ENCODE results near the gene NQO1. TPM values are rescaled to one million over a fixed set of nuclear protein-coding genes. Genes with fewer than 3 reads are reported as not detected.
"Not testable (repeated sequence)": the region's sequence is repeated elsewhere in the genome, so short reads cannot be mapped to it uniquely, and the experiment has no call there.

The NQO1 gene
- total RNA-seq, 1 donor from 2014 or later = 36.6 TPM

DNA sequence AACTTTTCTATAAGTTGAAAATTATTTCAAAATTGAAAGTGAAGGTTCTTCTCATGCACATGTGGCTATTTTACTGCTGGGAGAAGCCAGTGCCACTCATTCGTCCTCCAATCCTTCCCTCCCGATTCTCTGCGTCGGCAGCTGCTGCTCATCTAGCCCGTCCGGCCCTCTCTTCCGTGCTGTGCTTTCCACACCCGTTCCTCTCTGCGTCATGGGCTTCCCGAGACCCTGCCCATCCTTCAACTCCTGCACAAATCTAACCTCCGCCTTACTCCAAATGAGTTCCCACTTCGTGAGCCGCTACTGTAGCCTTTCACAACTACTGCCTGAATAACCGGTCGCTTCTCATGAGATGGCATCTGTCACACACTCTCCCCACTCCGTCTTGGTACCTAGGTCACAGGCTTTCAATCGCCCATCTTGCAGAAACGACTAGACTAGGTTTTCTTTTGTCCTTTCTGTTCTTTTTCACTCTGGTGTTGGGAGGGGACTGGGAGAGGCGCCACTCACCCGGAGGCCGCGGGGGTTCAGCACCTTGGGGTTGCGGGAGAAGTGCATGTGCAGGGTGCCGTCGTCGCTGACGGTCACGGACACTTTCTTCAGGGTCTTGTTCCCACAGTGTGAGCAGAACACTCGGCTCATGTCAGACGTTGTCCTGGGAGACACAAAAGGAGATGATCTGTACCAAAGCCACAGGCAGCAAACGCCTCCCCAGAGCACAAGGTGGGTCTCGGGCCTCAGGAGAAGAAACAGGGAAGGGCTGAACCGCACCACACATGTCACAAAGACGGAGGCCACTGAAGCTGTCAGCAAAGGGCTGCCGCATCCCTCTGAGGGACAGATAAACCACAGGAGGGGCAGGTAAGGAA, 18.2 kb upstream of the NQO1 start:
- intact Hi-C loops (cut with micrococcal nuclease) = no loop called here

DNA sequence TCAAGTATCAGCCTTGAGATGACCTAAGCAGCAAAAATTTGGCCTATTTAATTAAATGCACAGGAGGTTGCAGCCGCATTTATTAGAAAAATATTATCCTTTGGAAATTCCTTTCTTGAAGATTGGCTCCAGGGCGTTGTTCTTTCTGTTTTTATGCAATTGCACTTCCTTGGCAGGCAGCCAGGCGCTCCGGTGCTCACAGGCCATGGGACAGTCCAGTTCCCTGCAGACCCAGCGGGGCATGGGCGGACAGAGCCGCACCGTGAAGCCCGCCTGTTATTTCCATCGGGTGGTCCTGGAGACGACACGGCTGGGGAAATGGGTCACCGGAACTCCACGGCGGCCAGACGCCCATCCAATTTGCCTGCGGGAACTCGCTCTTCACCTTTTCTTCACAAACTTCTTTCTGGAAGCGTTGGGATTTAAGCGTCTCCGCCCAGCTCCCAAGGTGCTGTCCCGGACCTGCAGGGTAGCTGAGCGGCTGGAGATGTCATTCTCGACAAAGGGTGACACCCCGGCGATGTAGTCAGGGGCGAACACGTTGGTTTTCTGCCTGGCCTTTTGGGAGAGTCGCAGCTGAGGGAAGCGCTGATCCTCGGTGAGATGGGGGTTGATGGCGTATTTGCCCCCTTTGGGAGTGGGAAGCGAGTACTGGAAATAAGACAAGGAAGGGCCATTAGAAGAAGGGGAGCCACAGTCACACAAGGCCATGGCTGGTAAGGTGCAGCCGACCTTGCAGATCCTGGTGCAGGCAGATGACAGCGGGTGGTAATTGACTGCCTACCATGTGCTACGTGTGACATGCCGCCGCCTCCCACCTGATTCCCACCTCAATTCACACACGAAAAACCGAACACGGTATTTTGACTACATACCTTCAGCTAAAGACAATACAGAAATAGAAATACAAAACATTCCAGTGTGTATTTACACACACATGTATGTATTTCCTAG, 15.9 kb upstream of the NQO1 start:
- intact Hi-C loops (cut with micrococcal nuclease) = no loop called here

DNA sequence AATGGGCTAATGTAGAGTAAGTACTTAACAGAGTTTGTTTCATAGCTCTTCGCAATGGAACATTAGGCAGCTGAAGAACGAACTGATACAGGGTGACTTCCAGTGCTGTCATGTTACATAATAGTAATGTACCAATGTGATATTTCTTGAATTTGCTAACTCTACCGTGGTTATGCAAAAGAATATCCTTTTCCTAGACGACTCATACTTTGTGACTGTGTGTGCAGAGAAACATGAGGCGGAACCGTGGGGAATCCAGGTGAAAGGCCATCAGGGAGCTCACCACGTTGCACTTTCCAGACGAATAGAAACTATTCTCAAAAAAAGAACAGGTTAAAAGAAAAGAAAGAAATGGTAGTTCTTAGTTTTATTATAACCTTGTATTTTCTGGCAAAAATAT, 15.2 kb upstream of the NQO1 start:
- intact Hi-C loops (cut with micrococcal nuclease) = no loop called here

DNA sequence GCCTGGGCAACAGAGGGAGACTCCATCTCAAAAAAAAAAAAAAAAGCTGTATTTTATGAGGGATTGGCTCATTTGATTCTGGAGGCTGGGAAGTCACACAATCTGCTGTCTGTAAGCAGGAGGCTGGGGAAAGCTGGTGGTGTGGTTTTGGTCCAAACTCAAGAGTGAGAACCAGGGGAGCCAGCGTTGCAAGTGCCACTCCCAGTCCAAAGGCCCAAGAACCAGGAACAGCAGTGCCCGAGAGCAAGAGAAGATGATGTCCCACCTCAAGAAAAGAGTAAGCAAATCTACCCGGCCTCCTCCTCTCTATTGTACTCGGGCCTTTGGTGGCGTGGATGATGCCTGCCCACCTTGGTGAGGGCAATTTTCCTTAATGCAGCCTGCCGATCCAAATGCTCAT, 5.7 kb upstream of the NQO1 start:
- intact Hi-C loops (cut with micrococcal nuclease) = no loop called here

DNA sequence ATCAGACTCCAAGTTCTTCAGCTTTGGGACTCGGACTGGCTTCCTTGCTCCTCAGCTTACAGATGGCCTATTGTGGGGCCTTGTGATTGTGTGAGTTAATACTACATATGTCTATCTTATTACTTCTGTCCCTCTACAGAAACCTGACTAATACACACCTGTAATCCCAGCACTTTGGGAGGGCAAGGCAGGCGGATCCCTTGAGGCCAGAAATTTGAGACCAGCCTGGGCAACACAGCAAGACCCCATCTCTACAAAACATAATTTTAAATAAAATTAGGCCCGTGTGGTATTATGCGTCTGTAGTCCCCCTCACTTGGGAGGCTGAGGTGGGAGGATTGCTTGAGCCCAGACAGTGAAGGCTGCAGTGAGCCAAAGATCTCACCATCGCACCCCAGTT, 4.9 kb upstream of the NQO1 start:
- intact Hi-C loops (cut with micrococcal nuclease) = not testable (repeated sequence)

DNA sequence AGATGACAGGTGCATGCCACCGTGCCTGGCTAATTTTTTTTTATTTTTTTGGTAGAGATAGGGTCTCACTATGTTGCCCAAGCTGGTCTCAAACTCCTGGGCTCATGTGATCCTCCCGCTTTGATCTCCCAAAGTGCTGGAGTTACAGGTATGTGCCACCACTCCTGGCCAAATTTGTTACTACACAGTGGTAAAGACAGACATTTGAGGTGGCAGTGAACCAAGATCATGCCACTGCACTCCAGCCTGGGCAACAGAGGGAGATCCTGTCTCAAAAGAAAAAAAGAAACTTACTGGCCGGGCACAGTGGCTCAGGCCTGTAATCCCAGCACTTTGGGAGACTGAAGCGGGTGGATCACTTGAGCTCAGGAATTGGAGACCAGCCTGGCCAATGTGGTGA, 2.7 kb upstream of the NQO1 start:
- intact Hi-C loops (cut with micrococcal nuclease) = not testable (repeated sequence)

DNA sequence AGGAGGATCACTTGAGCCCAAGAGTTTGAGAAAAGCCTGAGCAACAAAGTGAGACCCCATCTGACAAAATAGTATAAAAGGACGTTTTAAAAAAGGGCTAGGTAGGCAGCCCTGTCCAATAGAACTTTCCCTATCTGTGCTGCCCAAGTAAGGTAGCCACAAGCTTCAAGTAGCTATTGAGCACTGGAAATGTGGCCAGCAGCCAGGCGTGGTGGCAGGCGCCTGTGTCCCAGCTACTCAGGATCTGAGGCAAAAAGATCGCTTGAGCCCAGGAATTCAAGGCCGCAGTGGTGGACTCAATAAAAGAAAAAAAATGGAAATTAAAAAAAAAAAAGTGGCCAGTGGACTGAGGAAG, 1.5 kb upstream of the NQO1 start:
- intact Hi-C loops (cut with micrococcal nuclease) = loop anchor here (2.0 kb wide), 1 partner anchor 19 kb away; no protein-coding TSS in a partner anchor

DNA sequence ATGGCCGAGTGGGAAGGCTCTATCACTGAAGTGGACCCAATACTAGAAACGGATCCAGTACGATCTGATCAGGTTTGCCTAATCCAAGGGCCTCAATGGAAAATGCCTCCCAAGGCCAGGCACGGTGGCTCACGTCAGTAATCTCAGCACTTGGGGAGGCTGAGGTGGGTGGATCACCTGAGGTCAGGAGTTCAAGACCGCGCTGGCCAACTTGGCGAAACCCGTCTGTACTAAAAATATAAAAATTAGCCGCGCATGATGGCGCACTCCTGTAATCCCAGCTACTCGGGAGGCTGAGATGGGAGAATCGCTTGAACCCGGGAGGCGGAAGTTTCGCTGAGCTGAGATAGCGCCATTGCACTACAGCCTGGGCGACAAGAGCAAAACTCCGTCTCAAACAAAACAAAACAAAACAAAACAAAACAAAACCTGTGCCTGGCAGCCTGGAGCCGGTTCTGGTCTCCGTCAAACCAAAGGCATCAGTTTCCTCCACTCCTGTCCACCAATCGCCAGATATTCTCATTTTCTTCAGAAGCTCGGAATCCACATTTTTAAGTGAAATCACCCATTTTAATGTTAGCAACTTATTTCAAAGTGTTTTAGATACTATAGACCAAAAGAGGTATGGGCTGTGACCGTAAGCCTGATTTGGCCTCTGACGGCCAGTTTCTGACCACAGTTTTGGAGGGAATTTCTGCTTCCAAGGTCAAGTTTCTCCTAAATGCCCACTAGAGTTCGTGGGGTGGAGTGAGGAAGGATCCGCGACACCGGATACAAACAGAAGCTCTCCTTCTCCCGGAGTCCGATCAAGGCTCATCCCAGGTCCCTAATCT, 664 bp downstream of the NQO1 start:
- intact Hi-C loops (cut with micrococcal nuclease) = loop anchor here (1.0 to 2.0 kb wide), 3 partner anchors 17 to 37 kb away; partner anchors contain the start of genes NOB1 and WWP2

DNA sequence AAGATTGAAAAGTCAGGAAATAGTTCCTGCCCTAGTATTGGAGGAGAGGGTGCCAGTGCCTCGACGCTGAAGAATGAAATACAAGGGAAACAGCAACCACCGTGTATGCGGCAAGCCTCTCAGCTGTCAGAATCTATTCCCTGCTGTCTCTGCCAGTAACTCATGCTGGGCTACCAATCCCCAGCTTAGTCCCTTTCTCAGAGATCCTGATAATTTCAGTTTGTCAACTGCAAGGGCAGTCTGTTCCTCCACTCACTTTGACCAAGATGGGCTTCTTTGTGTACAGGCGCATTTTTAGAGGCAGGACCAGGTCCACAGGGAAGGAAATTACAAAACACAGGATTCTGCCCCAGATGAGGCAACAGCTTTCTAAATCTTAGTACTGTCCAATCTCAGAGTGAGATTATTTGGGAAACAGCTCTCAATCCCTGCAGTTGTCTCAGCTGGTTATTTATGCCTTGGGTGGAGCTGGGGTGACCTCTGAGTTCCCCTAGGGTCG, 1.3 kb downstream of the NQO1 start:
- intact Hi-C loops (cut with micrococcal nuclease) = no loop called here

DNA sequence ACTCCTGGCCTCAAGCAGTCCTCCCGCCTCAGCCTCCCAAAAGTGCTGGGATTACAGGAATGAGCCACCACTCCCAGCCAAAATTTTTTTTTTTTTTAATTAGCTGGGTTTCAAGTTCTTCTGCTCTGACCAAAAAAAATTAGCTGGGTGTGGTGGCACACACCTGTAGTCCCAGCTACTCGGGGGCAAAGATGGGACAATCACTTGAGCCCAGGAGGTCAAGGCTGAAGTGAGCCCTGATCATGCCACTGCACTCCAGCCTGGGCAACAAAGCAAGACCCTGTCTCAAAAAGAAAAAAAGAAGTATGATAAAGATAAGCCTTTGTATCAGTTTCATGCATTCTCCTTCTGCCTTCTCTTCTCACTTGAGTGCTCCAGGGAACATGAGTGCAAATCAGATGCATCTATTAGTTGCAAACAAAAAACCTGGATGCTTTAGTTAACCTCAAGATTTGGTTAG, 1.9 kb downstream of the NQO1 start:
- intact Hi-C loops (cut with micrococcal nuclease) = no loop called here

DNA sequence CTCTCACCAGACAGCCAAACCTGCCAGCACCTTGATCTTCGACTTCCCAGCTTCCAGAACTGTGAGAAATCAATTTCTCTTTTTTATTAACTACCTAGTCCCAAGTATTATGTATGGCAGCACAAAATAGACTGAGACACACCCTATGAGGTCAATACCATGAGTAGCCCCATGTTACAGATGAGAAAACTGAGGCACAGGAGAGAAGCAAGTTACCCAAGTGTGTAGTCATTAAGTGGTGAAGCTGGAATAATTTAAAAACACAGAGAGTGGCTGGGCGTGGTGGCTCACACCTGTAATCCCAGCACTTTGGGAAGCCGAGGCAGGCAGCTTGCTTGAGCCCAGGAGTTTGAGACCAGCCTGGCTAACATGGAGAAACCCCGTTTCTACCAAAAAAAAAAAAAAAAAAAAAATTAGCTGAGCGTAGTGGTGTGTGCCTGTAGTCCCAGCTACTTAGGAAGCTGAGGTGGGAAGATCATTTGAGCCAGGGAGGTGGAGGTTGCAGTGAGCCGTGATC, 4.9 kb downstream of the NQO1 start:
- intact Hi-C loops (cut with micrococcal nuclease) = no loop called here

DNA sequence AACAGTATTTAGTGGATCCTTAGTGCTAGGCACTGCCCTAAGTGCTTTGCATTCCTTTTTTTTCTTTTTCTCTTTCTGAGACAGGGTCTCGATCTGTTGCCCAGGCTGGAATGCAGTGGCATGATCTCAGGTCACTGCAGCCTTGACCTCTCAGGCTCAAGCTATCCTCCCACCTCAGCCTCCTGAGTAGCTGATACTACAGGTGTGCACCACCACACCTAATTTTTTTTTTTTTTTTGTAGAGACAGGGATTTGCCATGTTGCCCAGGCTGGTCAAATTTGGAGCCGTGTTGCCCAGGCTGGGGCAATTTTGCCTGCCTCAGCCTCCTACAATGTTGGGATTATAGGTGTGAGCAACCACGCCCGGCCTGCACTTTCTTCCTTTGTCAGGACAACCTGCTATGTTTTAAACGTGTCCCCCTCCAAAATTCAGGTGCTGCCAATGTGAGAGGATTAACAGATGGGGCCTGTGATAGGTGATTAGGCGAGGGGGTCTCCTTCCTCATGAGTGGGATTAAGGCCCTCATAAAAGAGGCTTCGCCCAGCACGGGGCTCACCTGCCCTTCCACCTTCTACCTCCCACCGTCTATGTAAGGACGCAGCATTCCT, 5.4 kb downstream of the NQO1 start:
- intact Hi-C loops (cut with micrococcal nuclease) = no loop called here

DNA sequence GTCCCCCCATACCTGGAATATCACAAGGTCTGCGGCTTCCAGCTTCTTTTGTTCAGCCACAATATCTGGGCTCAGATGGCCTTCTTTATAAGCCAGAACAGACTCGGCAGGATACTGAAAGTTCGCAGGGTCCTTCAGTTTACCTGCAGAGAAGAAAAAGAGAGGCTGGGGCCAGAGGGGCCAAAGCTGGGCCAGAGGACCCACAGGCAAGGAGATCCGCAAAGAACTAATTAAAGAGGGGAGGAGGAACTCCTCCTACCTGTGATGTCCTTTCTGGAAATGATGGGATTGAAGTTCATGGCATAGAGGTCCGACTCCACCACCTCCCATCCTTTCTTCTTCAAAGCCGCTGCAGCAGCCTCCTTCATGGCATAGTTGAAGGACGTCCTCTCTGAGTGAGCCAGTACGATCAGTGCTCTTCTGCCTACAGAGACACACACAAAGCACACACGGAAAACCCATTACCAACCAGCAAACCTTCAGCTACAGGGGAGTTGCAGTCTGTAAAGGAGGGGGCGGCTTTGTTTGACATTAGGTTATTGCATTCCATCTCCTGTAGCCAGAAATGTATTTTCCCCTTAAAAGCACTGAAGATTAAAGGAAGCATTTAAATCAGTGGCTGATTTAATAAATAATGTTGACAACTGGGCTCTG, 8.1 kb downstream of the NQO1 start:
- intact Hi-C loops (cut with micrococcal nuclease) = no loop called here

DNA sequence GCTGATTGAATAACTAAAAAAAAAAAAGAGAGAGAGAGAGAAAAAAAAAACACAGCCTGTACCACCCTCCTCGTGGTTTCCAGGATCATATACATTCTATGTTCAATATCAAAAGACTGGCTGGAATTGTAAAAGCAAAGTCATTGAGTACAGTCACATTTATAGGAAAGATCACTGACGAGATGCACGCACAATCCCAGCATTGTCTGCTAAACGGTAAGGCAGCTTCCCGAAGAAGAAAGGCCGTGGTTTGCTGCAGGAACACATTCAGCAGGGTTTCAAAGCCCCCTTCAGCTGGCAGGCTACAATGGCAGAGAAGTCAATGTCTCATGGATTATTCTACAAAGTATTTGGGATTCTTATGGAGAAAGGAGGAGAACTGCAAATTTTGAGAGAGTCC, 9.3 kb downstream of the NQO1 start:
- intact Hi-C loops (cut with micrococcal nuclease) = no loop called here

DNA sequence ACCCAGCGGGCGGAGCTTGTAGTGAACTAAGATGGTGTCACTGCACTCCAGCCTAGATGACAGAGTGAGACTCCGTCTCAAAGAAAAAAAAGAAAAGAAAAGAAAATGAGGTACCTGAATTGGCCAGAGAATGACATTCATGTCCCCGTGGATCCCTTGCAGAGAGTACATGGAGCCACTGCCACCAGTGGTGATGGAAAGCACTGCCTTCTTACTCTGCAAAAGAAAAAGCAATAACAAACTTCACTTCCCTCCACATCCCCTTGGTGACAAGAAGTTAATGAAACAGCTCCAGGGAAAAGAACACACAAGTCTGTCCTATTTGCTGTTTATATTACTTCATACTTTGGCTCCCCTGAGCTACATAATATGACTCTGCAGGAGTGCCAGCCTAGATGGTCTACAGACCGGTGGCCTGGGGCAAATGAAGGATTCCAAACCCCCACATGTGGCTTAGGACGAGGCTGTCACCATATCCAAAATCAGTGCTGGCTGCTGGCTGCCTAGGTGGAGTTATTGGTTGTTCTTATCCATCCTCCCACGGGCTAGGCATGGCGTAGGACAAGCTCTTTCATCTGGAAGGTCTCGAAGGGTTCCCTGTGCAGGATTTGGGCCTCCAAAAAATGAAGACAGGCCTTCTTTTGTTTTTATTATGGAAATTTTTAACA, 13.3 kb downstream of the NQO1 start:
- intact Hi-C loops (cut with micrococcal nuclease) = no loop called here

DNA sequence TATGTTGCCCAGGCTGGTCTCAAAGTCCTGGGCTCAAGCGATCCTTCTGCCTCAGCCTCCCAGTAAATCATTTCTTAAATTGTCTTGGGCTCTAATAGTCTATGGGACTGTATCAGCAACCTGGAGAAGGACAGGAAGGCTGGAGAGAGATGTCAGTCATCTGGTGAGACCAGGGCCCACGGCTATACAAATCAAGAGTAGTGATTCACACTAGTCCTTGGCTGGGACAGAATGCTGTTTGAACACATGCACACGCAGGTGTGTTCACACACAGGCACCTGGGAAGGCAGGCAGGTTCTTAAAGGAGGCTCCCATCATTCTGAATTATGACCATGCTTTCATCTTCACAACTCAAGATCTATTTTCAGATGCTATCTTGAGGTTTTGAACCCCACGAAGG, 14.1 kb downstream of the NQO1 start:
- intact Hi-C loops (cut with micrococcal nuclease) = no loop called here

DNA sequence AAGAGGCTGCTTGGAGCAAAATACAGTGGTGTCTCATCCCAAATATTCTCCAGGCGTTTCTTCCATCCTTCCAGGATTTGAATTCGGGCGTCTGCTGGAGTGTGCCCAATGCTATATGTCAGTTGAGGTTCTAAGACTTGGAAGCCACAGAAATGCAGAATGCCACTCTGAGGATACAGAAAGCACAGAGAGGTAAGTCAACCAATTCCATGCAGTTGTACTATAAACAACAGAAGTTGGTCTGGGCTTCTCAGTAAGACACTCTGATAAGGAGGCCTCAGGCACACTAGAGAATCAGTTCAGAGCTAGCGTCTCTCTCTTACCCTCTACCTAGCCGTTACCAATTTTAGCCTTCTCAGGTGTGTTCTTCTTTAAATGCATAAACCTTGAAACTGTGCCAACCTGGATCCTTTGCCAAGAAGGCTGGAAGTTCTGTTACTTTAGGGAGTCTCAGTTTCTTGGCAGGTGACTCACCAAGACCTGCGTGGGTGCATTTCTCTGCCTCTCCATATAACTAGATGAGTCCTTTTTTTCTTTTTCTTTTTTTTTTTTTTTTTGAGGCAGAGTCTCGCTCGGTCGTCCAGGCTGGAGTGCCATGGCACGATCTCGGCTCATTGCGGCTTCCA, 15.1 kb downstream of the NQO1 start:
- intact Hi-C loops (cut with micrococcal nuclease) = no loop called here

DNA sequence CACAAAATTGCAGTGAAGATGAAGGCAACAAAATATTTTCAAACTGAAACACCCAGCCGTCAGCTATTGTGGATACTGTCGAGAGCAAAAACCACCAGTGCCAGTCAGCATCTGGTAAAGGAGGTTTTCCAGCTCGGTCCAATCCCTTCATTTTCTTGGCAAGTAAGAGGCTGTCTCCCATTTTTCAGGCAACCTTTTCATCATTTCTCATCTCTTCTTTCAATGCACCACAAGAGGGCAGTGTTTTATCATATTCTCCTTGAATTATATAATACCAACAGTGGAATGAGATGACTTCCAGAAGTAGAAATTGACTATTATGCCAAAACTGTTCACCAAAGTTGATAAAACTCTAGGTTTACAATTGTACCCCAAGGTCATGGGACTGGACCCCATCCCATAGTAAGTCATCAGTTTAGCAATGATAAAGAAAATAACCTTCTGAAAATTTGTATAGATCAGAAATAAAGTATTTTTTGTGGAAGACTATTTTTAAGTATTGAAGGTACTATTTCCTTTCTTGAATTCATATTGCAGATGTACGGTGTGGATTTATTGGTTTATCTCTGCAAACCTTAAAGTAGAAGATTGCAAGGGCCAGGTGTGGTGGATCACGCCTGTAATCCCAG, 16.8 kb downstream of the NQO1 start:
- intact Hi-C loops (cut with micrococcal nuclease) = loop anchor here (1.0 to 5.0 kb wide), 3 partner anchors 17 to 223 kb away; partner anchors contain the start of genes NOB1 and NQO1

Data from T-helper 2 cell treated with Interferon-gamma antibody and Interleukin-4, amounts not matched to agents 100 ng/mL and 5 ng/mL, for 36 hours (primary cell).